ENCODE results near the gene SYT1.

SYT1 gene

DNA sequence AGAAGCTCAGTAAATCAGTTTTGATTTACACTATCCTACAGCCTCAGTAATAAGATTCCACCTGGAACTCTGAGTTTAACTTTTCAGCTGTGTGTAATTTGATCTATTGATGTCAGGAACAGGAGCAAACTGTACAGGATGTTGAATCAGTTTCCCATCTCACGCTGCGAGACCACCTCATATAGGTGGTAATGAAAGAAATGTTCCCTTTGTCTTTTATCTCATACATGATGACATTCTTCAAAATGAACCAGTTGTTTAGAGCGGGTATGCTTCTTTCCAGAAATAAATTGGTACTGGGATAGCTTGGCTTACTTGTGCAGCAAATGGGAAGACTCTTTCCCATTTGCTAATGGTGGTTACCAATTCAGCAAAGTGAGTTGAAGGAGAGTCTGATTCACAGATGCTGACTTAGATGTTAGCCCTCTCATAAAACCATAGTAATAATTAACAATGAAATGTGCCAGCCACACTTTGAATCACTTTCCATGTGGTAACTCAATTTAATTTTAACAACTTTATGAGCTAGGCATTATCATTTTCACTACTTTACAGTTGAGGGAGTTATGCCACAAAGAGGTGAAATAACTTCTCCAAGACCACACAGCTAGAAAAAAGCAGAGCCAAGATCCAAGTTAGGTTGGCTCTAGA, 574.7 kb downstream of the SYT1 start:
- TF ChIP-seq FOXP2 (optimal IDR thresholded peaks at IDR 0.05; ENCODE audit: borderline replicate concordance, extremely low read depth, extremely low read length, insufficient read depth), result no peak
- TF ChIP-seq POLR2AphosphoS5 (IDR thresholded peaks at IDR 0.05; ENCODE audit: low read depth, low read length), result no peak
- TF ChIP-seq, protein P1, sequence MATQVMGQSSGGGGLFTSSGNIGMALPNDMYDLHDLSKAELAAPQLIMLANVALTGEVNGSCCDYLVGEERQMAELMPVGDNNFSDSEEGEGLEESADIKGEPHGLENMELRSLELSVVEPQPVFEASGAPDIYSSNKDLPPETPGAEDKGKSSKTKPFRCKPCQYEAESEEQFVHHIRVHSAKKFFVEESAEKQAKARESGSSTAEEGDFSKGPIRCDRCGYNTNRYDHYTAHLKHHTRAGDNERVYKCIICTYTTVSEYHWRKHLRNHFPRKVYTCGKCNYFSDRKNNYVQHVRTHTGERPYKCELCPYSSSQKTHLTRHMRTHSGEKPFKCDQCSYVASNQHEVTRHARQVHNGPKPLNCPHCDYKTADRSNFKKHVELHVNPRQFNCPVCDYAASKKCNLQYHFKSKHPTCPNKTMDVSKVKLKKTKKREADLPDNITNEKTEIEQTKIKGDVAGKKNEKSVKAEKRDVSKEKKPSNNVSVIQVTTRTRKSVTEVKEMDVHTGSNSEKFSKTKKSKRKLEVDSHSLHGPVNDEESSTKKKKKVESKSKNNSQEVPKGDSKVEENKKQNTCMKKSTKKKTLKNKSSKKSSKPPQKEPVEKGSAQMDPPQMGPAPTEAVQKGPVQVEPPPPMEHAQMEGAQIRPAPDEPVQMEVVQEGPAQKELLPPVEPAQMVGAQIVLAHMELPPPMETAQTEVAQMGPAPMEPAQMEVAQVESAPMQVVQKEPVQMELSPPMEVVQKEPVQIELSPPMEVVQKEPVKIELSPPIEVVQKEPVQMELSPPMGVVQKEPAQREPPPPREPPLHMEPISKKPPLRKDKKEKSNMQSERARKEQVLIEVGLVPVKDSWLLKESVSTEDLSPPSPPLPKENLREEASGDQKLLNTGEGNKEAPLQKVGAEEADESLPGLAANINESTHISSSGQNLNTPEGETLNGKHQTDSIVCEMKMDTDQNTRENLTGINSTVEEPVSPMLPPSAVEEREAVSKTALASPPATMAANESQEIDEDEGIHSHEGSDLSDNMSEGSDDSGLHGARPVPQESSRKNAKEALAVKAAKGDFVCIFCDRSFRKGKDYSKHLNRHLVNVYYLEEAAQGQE (IDR thresholded peaks at IDR 0.05; ENCODE audit: insufficient read depth in 1 of 2, low read depth in 2 of 2, low read length in 2 of 2), result no peak
- no peak for TF ChIP-seq SIN3A (IDR thresholded peaks at IDR 0.05; ENCODE audit: borderline replicate concordance, insufficient read depth, low read length)
- no peak for TF ChIP-seq TAF1 (IDR thresholded peaks at IDR 0.05; ENCODE audit: borderline replicate concordance, insufficient read depth, low read length)

- TF ChIP-seq FOXP2 (optimal IDR thresholded peaks at IDR 0.05; ENCODE audit: borderline replicate concordance, extremely low read depth, extremely low read length, insufficient read depth), result no peak
- no peak for TF ChIP-seq POLR2AphosphoS5 (IDR thresholded peaks at IDR 0.05; ENCODE audit: low read depth, low read length)
- TF ChIP-seq SIN3A (IDR thresholded peaks at IDR 0.05; ENCODE audit: borderline replicate concordance, insufficient read depth, low read length), result no peak
- TF ChIP-seq, protein P1 (IDR thresholded peaks at IDR 0.05; ENCODE audit: insufficient read depth in 1 of 2, low read depth in 2 of 2, low read length in 2 of 2), result no peak
- TF ChIP-seq TAF1 (IDR thresholded peaks at IDR 0.05; ENCODE audit: borderline replicate concordance, insufficient read depth, low read length), result no peak
Observed at GRCh38 chr12:79441534-79441933, 577.0 kb downstream of the SYT1 start.

- TF ChIP-seq POLR2AphosphoS5 (IDR thresholded peaks at IDR 0.05; ENCODE audit: low read depth, low read length) (no peak), FOXP2 (optimal IDR thresholded peaks at IDR 0.05; ENCODE audit: borderline replicate concordance, extremely low read depth, extremely low read length, insufficient read depth) (no peak), TAF1 (IDR thresholded peaks at IDR 0.05; ENCODE audit: borderline replicate concordance, insufficient read depth, low read length) (no peak), SIN3A (IDR thresholded peaks at IDR 0.05; ENCODE audit: borderline replicate concordance, insufficient read depth, low read length) (no peak)
- TF ChIP-seq, protein P1 (IDR thresholded peaks at IDR 0.05; ENCODE audit: insufficient read depth in 1 of 2, low read depth in 2 of 2, low read length in 2 of 2), result no peak
Observed at GRCh38 chr12:79442396-79442795, 577.8 kb downstream of the SYT1 start.

DNA sequence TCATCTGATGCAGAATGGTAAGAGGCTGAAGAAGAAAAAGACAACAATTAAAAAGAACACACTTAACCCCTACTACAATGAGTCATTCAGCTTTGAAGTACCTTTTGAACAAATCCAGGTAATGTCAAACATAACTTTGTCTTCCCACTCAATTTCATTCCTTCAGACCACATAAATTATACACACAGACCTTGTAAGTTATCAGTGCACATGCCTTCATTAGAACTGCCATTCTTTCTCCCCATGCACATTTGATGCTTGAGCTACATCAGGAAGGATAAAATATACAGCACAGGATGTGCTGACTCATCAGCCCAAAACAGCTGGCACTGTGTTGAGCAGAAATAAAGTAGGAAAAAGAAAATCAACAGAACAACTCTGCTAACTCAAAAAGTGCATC, 579.5 kb downstream of the SYT1 start:
- no peak for TF ChIP-seq SIN3A (IDR thresholded peaks at IDR 0.05; ENCODE audit: borderline replicate concordance, insufficient read depth, low read length)
- no peak for TF ChIP-seq TAF1 (IDR thresholded peaks at IDR 0.05; ENCODE audit: borderline replicate concordance, insufficient read depth, low read length)
- TF ChIP-seq FOXP2 (optimal IDR thresholded peaks at IDR 0.05; ENCODE audit: borderline replicate concordance, extremely low read depth, extremely low read length, insufficient read depth), result no peak
- TF ChIP-seq, protein P1 (IDR thresholded peaks at IDR 0.05; ENCODE audit: insufficient read depth in 1 of 2, low read depth in 2 of 2, low read length in 2 of 2), result no peak
- TF ChIP-seq POLR2AphosphoS5 (IDR thresholded peaks at IDR 0.05; ENCODE audit: low read depth, low read length), result no peak
